GM21390 (cell line): Measurements from ENCODE around the gene SLC39A11.
"Not testable (repeated sequence)": the region's sequence is repeated elsewhere in the genome, so short reads cannot be mapped to it uniquely, and the experiment has no call there.

Experiments
- ATAC-seq: cut with Tn5 transposase; IDR thresholded peaks from one replicate; pipeline ENCODE4 v1.9.1; 2021; ENCODE audit not compliant: unreplicated experiment

The SLC39A11 gene

GRCh38 chr17:72846399-72846798 is 246.1 kb downstream of the SLC39A11 start:
- no peak for ATAC-seq

GRCh38 chr17:72843591-72843990 is 248.9 kb downstream of the SLC39A11 start:
- no peak for ATAC-seq

GRCh38 chr17:72840019-72840418 is 252.5 kb downstream of the SLC39A11 start:
- no peak for ATAC-seq

DNA sequence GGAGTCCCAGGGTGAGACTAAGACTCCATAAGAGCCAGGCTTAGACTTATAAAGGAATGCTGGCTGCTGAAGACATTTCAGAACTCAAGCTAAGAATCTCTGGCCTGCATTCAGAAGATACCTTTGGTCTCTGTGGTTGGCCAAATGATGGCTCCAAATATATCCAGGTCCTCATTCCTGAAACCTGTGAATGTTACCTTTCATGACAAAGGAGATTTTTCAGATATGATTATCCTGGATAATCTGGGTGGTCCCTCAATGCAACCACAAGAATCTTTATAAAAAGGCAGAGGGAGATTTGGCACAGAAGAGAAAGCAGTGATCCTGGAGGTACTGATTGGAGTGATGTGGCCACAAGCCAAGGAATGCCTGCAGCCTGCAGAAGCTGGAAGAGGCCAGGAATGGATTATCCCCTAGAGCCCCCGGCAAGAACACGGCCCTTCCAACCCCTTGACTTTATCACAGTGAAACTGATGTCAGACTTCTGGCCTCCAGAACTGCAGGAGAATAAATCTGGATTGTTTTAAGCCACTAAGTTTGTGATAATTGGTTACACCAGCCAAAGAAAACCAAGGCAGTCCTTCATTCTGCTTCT is 253.3 kb downstream of the SLC39A11 start:
- no peak for ATAC-seq

GRCh38 chr17:72838581-72838980 is 253.9 kb downstream of the SLC39A11 start:
- ATAC-seq: no peak

DNA sequence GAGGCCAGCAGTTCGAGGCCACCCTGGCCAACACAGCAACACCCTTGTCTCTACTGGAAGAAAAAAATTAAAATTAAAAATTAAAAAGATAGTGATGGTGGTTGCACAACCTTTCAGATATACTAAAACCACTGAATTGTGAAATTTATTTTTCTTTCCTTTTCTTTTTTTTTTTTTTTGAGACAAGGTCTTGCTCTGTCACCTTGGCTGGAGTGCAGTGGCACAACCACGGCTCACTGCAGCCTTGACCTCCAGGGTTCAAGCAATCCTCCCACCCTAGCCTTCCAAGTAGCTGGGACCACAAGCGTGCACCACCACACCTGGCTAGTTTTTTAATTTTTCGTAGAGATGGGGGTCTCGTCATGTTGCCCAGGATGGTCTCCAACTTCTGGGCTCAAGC is 254.4 kb downstream of the SLC39A11 start:
- no peak for ATAC-seq

DNA sequence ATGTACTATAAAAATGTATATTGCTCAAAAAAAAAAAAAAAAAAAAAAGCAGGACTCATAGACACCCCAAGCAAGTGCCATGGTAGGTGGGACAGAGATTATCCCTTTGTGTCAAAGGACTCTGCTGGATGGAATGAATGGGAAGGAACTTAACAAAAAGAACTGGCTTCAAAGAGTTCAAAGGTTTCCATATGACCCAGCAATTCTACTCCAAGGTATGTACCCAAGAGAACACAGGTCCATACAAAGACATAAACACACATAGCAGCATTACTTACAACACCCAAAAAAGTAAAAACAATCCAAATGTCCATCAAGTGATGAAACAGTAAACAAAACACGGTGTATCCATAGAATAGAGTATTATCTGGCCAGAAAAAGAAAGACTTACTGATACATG is 255.2 kb downstream of the SLC39A11 start:
- no peak for ATAC-seq

- no peak for ATAC-seq
Measured at GRCh38 chr17:72833128-72833765, 259.2 kb downstream of the SLC39A11 start.

DNA sequence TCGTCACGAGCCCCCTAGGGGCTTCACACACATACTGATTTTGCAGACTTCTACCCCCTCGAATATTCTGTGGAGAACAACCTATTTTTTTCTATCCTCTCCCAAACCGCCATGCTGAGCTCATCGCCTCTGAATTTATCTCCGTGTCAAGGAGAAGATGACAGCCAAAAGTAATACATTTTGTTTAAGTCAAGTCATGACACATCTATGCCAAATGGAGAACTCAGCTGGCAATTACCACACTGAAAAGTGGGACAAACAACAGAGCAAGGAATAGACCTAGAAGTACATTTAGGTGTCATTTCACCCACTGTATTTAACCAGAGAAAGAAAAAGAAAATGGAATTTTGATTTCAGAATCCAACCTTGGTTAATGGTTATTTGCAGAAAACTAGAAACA is 260.2 kb downstream of the SLC39A11 start:
- no peak for ATAC-seq

- ATAC-seq: no peak
Measured at GRCh38 chr17:72829883-72830282, 262.6 kb downstream of the SLC39A11 start.

- ATAC-seq: no peak
Measured at GRCh38 chr17:72826602-72827001, 265.9 kb downstream of the SLC39A11 start.

GRCh38 chr17:72826059-72826458 is 266.4 kb downstream of the SLC39A11 start:
- ATAC-seq: not testable (repeated sequence)

- no peak for ATAC-seq
Measured at GRCh38 chr17:72825218-72825617, 267.3 kb downstream of the SLC39A11 start.

DNA sequence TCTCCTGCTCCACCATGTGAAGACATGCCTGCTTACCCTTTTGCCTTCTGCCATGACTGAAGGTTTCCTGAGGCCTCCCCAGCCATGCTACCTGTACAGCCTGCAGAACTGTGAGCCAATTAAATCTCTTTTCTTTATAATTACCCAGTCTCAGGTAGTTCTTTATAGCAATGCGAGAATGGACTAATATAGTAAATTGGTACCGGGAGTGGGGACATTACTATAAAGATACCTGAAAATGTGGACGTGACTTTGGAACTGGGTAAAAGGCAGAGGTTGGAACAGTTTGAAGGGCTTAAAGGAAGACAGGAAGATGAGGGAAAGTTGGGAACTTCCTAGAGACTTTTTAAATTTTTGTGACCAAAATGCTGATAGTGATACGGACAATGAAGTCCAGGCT is 268.2 kb downstream of the SLC39A11 start:
- ATAC-seq: not testable (repeated sequence)

- ATAC-seq: no peak
Measured at GRCh38 chr17:72822358-72823023, 270.0 kb downstream of the SLC39A11 start.

DNA sequence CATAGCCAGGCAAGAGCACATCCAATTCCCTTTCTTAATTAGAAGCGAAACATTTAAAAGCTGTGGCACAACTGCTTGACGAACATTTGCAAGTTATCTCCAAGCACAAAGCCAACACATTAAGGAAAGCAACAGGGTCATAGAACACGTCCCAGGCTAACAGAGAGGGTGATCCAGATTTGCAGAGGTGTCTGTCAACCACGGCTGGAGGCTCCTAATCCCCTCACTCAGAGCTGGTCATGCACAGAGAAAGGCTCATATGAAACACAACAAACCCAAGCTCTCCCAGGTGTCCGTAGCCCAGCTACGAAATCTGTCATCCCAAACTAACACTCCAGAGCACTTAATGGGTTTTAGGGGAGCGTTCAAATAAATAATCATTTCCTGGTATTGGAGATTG is 276.1 kb downstream of the SLC39A11 start:
- ATAC-seq: no peak

DNA sequence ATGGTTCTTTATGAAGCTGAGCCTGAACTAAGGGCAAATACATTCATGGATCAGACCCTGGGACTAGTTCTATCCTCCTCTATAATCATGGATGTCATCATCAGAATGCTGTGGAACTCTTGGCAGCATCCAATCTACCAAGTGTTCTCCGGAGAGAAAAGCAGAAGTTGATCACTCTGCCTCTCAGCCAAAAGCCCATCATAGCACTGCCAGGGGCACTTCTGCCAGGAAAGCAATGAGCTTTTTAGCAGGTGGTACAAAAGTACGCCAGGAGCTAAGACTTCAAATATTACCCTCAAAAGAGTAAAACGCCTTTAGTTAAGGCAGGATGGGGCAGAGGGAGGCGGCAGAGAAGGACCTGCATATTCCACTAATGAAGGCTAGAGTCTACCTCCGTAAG is 279.0 kb downstream of the SLC39A11 start:
- no peak for ATAC-seq

GRCh38 chr17:72812823-72813222 is 279.7 kb downstream of the SLC39A11 start:
- no peak for ATAC-seq

GRCh38 chr17:72811976-72812687 is 280.4 kb downstream of the SLC39A11 start:
- ATAC-seq: no peak

DNA sequence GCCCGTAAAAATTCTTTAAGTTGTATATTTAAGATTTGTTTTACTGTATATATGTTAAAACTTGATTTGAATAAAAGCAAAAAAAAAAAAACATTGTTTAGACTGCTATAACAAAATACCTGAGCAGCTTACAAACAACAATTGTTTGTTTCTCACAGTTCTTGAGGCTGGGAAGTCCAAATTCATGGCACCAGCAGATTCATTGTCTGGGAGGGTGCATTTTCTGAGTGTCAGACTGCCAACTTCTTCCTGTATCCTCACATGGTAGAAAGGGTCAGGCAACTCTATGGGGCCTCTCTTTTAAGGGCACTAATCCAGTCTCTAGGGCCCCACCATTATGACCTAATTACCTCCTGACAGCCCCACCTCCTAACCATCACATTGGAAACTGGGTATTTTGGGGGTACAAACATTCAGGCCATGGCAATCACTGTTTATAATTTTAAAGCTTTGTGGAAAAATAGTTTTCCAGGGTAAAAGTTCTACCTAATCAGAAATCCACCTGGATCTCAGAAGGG is 281.4 kb downstream of the SLC39A11 start:
- no peak for ATAC-seq

- ATAC-seq: no peak
Measured at GRCh38 chr17:72806011-72806410, 286.5 kb downstream of the SLC39A11 start.
